AG09309 (cell line): ENCODE data around the gene HOXC6.

Experiments
- DNase-seq: peaks from one replicate; pipeline ENCODE4 v3.0.0-alpha.2; 2010; ENCODE audit warnings: low read depth
- H3K4me3 ChIP-seq: 2 replicates; pipeline ENCODE4 v1.5.1; 2011; ENCODE audit warnings: mild to moderate bottlenecking, low read depth, low read length, moderate library complexity; ENCODE audit not compliant: control insufficient read depth
- CTCF ChIP-seq: IDR thresholded peaks from 2 replicates; pipeline ENCODE4 v1.5.1; 2011; ENCODE audit warnings: mild to moderate bottlenecking, low read depth, low read length, inconsistent platforms; ENCODE audit not compliant: insufficient read depth, control insufficient read depth; ENCODE audit errors: missing control alignments

Gene HOXC6

GRCh38 chr12:54042970-54043853 lies 15.0 kb downstream of the HOXC6 start:
- no peak overlapping the region for H3K4me3 ChIP-seq
- no peak for TF ChIP-seq CTCF
- DNase-seq, result no peak

- no peak overlapping the region for H3K4me3 ChIP-seq
- TF ChIP-seq CTCF, result no peak
- DNase-seq, result no peak
Observed at GRCh38 chr12:54044425-54045103, 16.3 kb downstream of the HOXC6 start.

GRCh38 chr12:54045401-54045800 lies 17.2 kb downstream of the HOXC6 start:
- no peak overlapping the region for H3K4me3 ChIP-seq
- no peak for DNase-seq
- TF ChIP-seq CTCF, result no peak

- no peak for DNase-seq
- no peak overlapping the region for H3K4me3 ChIP-seq
- TF ChIP-seq CTCF, result no peak
Observed at GRCh38 chr12:54045868-54046521, 17.8 kb downstream of the HOXC6 start.

- no peak for DNase-seq
- TF ChIP-seq CTCF, result no peak
- no peak overlapping the region for H3K4me3 ChIP-seq
Observed at GRCh38 chr12:54046809-54047159, 18.5 kb downstream of the HOXC6 start.

GRCh38 chr12:54047160-54047963 lies 19.1 kb downstream of the HOXC6 start:
- no peak overlapping the region for H3K4me3 ChIP-seq
- DNase-seq, result no peak
- no peak for TF ChIP-seq CTCF
